ENCODE measurements around the gene ENO3. TPM values are rescaled to one million over a fixed set of nuclear protein-coding genes. Genes with fewer than 3 reads are reported as not detected.

Gene ENO3
- total and polyA plus RNA-seq, 2 donors (not counting 3 experiments of a cell fraction or from before 2014, with no cell fraction given) = 5.5 to 5.9 TPM

- H3K9me3 ChIP-seq (replicated peaks; ENCODE audit: control insufficient read depth, insufficient read depth, low read length) = no peaks in the 10 kb centered on the region
- no TSS peak for BruUV-seq (replicated peaks)
- TF ChIP-seq CTCF (IDR thresholded peaks at IDR 0.05; ENCODE audit: extremely low read depth in 1 of 2, insufficient read depth in 1 of 2, low read depth in 1 of 2, low read length in 2 of 2) (peak; percentile 47 to 58), MAX (IDR thresholded peaks at IDR 0.05; ENCODE audit: insufficient read depth, insufficient read length) (no peak)
- H3K4me1 ChIP-seq (ENCODE audit: control insufficient read depth, extremely low read depth, insufficient read depth, low read length) = peaks cover 8% of the 10 kb centered on the region
- ChIA-PET CTCF (interaction anchor here (0.6 to 3.0 kb wide), 11 partner anchors 9 to 82 kb away, joined by 3 to 20 read pairs (median 4); partner anchors contain the start of genes INCA1, KIF1C and SPAG7), POLR2A (no interaction called here)
- FAIRE-seq (peak; percentile 93), DNase-seq (ENCODE audit: low read depth, low spot score) (peak; percentile 64)
- no peak overlapping the region for H3K27ac ChIP-seq (ENCODE audit: insufficient read depth, low read depth, low read length)
- peaks cover 10% of the 10 kb centered on the region for H3K79me2 ChIP-seq (ENCODE audit: control insufficient read depth, insufficient read depth, low read length)
- H4K20me1 ChIP-seq (replicated peaks; ENCODE audit: control insufficient read depth, extremely low read depth, insufficient read depth, low read length) = no peaks in the 10 kb centered on the region
- H3K27me3 ChIP-seq (ENCODE audit: control insufficient read depth in 2 of 2, insufficient read depth in 2 of 2, low read length in 2 of 2) = no peaks in the 10 kb centered on the region
- H3K36me3 ChIP-seq (ENCODE audit: control insufficient read depth in 2 of 2, extremely low read depth in 1 of 2, insufficient read depth in 2 of 2, low read length in 2 of 2) = peaks cover 21 to 48% of the 10 kb centered on the region in 2 experiments
- intact Hi-C loops (cut with micrococcal nuclease) = loop anchor here (1.0 kb wide), 1 partner anchor 82 kb away; no protein-coding TSS in a partner anchor
- H3K4me2 ChIP-seq (ENCODE audit: insufficient read depth, low read length) = no peak overlapping the region
- H3K9me1 ChIP-seq (replicated peaks; ENCODE audit: control insufficient read depth, extremely low read depth, insufficient read depth, low read length) = no peaks in the 10 kb centered on the region
- dilution Hi-C loops (cut with MboI; ENCODE audit: extremely low pct_ligation_motif_present, low sequenced_read_pairs) = no loop called here
- H3K9ac ChIP-seq (replicated peaks; ENCODE audit: extremely low read depth, insufficient read depth, low read length) = no peak overlapping the region
- H2AFZ ChIP-seq (ENCODE audit: low read depth, low read length) = no peak overlapping the region
- H3K4me3 ChIP-seq (replicated peaks in 1 of 3; ENCODE audit: insufficient read depth in 1 of 3, low read depth in 1 of 3, low read length in 3 of 3) = no peak overlapping the region
These were observed 29.8 kb downstream of the ENO3 start for GRCh38 chr17:4980644-4981216.

GRCh38 chr17:4982305-4982704, 31.4 kb downstream of the ENO3 start:
- dilution Hi-C loops (cut with MboI; ENCODE audit: extremely low pct_ligation_motif_present, low sequenced_read_pairs) = no loop called here
- FAIRE-seq (no peak), DNase-seq (ENCODE audit: low read depth, low spot score) (no peak)
- Histone ChIP-seq H3K9me3 (replicated peaks; ENCODE audit: control insufficient read depth, insufficient read depth, low read length) (no peaks in the 10 kb centered on the region), H3K27me3 (ENCODE audit: control insufficient read depth in 2 of 2, insufficient read depth in 2 of 2, low read length in 2 of 2) (no peaks in the 10 kb centered on the region), H3K4me3 (replicated peaks in 1 of 3; ENCODE audit: insufficient read depth in 1 of 3, low read depth in 1 of 3, low read length in 3 of 3) (no peak overlapping the region), H3K27ac (ENCODE audit: insufficient read depth, low read depth, low read length) (no peak overlapping the region), H2AFZ (ENCODE audit: low read depth, low read length) (no peak overlapping the region), H3K4me2 (ENCODE audit: insufficient read depth, low read length) (no peak overlapping the region), H3K4me1 (ENCODE audit: control insufficient read depth, extremely low read depth, insufficient read depth, low read length) (peaks cover 17% of the 10 kb centered on the region), H3K79me2 (ENCODE audit: control insufficient read depth, insufficient read depth, low read length) (peaks cover 16% of the 10 kb centered on the region), H3K9me1 (replicated peaks; ENCODE audit: control insufficient read depth, extremely low read depth, insufficient read depth, low read length) (no peaks in the 10 kb centered on the region), H3K9ac (replicated peaks; ENCODE audit: extremely low read depth, insufficient read depth, low read length) (no peak overlapping the region), H4K20me1 (replicated peaks; ENCODE audit: control insufficient read depth, extremely low read depth, insufficient read depth, low read length) (no peaks in the 10 kb centered on the region), H3K36me3 (ENCODE audit: control insufficient read depth in 2 of 2, extremely low read depth in 1 of 2, insufficient read depth in 2 of 2, low read length in 2 of 2) (peaks cover 15 to 43% of the 10 kb centered on the region in 2 experiments)
- BruUV-seq (replicated peaks) = no TSS peak
- CTCF ChIA-PET = no interaction called here
- no peak for TF ChIP-seq MYC (IDR thresholded peaks at IDR 0.05; ENCODE audit: low read depth, low read length)
- no peak for TF ChIP-seq POLR2AphosphoS5 (IDR thresholded peaks at IDR 0.05; ENCODE audit: insufficient read depth, low read depth, low read length)
- no peak for TF ChIP-seq GATA2 (IDR thresholded peaks at IDR 0.05; ENCODE audit: insufficient read depth, insufficient read length, low read depth, low read length)
- no peak for TF ChIP-seq JUN (IDR thresholded peaks at IDR 0.05; ENCODE audit: borderline replicate concordance, insufficient read depth, insufficient read length, low read depth)
- TF ChIP-seq POLR2A (IDR thresholded peaks at IDR 0.05; ENCODE audit: low read depth, low read length) = no peak
- no peak for TF ChIP-seq MAX (IDR thresholded peaks at IDR 0.05; ENCODE audit: insufficient read depth, insufficient read length)
- TF ChIP-seq FOS (IDR thresholded peaks at IDR 0.05; ENCODE audit: borderline replicate concordance, insufficient read depth, low read length) = no peak
- no peak for TF ChIP-seq CTCF (IDR thresholded peaks at IDR 0.05; ENCODE audit: extremely low read depth in 1 of 2, insufficient read depth in 1 of 2, low read depth in 1 of 2, low read length in 2 of 2)
- TF ChIP-seq EZH2 (IDR thresholded peaks at IDR 0.05; ENCODE audit: borderline replicate concordance, low read depth, low read length, severe bottlenecking) = no peak
- POLR2A ChIA-PET = no interaction called here
- intact Hi-C loops (cut with micrococcal nuclease) = no loop called here

Data from endothelial cell of umbilical vein (primary cell).